CD4-positive, alpha-beta T cell treated with Interleukin-17A for 4 hours (primary cell): ENCODE results near the gene GAB1.

Source experiments
- DNase-seq: peaks from one replicate; pipeline ENCODE4 v3.0.0-alpha.2; 2020; ENCODE audit warnings: mixed read lengths

GAB1 gene

DNA sequence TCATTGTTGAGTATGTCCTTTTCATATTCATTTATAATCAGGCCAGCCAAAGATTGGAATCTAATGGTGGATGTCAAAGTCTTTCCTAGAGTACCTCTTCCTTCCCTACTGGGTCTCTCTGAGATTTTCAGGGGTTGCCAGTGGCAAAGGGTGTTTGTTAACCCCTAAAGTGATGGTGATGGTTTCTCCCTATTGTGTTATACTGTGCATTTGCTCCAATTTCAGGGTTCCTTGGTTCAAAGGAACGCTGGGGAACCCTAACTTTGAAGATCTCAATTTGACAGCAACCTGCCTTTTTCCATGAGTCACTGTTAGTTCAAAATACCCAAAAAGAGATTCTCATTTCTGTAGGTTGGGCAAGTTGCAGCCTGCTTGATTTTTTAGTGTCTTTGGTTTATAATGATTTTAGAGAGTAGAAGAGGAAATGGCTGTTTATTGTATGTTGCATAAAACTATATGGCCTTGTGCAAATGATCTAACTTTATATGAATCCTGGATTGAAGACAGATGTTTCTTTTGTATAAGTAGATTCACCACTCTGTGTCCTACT is 23.0 kb downstream of the GAB1 start:
- no peak for DNase-seq

DNA sequence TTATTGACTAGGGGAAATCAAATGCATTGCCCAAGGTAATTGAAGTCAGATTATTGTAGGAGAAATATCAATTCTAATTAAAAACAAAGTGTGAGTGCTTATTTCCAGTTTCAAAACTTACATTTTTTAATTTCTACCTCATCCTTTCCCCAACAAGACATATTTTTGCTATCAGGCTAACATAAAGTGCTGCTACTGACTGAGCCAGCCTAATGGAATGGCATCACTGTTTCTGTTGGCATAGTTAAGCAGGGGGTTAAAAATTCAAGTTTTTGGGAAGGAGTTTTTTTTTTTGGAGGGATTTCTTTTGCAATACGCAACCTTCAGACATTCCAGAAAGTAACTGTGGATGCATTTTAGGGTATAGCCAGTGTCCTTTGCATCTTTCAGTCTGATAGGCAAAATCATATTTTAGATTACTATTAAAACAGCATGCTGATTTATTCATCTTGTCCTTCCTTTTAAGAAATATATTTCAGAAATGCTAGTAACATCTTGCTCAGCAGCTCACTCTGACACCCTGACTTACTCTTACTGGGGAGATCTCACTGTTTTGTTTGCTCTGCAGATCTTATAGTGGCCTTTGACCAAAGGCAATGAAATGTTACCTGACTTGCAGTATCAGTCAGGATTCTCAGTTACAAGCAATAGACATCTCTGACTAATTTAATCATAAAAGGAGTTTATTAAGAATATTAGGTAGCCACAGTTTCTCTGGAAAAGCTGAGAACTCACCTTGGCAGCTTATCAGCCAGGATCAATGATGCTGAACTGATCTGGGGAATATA is 24.4 kb downstream of the GAB1 start:
- DNase-seq = no peak

DNA sequence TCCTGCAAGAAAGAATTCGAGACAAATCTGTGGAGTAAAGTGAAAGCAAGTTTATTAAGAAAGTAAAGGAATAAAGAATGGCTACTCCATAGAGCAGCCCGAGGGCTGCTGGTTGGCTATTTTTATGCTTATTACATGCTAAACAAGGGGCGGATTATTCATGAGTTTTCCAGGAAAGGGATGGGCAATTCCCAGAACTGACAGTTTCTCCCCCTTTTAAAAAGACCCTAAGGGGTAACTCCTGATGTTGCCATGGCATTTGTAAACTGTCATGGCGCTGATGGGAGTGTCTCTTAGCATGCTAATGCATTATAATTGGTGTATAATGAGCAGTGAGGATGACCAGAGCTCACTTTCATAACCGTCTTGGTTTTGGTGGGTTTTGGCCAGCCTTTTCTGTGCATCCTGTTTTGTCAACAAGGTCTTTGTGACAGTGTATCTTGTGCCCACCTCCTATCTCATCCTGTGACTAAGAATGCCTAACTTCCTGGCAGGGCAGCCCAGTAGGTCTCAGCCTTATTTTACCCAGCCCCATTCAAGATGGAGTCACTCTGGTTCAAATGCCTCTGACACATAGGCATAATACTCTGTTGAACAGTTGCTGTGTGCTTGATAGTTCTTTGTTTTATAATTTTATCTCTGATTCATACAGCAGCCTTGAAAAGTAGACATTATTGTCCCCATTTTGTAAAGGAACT is 25.8 kb downstream of the GAB1 start:
- DNase-seq = no peak

DNA sequence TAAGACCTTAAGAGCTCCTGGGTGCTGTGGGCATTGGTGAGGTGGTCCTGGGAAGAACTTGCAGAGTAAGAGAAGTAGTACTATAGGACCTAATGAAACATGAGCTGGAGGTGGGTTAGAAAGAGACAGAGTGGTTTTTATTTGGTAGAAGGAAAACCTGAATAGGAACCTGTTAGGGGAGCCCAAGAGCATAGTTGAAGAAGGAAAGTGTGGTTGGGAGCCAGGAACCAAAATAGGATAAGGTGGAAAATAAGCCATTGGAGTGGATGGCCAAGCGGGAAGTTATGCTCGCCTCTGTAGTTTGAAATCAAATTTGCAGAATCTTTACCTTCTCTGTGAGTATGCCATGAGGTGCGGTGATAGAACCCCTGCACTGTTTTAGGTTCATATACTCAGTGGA is 26.7 kb downstream of the GAB1 start:
- DNase-seq = no peak

GRCh38 chr4:143364063-143364462 is 27.4 kb downstream of the GAB1 start:
- DNase-seq = no peak

- no peak for DNase-seq
Observed at GRCh38 chr4:143367863-143368262, 31.2 kb downstream of the GAB1 start.

GRCh38 chr4:143369552-143369951 is 32.9 kb downstream of the GAB1 start:
- DNase-seq = no peak

DNA sequence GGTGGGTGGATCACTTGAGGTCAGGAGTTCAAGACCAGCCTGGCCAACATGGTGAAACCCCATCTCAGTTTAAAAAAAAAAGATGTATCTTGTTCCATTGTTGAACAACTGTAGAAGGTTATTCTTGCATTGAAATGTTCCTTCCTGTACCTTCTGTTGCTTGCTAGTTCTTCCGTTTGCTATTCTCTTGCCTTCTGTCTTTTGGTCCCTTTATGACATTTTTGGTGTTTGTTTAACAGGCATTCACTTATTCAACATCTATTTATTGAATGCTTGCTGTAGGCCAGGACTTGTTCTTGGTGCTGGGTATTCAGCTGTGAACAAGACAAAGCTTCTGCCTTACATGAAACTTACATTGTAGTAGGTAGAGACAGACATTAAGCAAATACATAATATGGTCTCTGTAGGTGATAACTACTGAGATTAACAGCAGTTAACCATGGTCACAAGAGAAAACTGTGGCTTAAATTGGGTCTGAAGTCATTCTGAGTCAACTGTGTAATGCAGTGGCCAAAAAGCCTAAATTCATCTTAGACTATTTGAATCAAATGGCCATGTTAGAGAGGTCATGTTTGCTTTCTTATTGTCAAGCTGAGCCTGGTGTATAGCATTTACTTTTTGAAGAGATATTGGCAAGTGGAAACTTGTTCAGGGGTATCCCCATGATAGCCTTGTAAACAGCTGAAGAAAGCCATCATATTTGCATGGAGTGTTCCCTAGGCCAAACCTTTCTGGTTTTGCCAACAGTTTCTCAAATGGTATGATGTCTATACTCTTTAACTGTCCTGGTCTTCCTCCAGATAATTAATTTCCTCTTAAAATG is 35.6 kb downstream of the GAB1 start:
- no peak for DNase-seq

DNA sequence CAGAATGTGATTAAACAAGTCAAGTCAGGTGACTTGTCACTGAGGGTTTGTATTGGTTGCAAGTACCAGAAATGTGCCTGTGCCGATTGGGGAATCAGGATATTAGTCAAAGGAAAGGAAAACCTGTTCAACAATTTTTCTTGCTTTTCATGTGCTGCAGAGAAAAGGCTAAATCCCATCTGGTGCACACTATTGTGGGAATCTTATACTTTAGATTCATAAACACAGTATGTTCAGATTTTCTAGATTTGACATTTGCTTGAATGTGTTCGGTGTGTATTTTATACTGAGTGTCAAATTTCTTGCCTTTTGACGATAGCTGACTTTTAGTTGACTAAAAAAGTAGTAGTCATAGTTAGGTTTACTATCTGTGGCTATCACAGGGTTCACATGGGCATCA is 37.6 kb downstream of the GAB1 start:
- no peak for DNase-seq

DNA sequence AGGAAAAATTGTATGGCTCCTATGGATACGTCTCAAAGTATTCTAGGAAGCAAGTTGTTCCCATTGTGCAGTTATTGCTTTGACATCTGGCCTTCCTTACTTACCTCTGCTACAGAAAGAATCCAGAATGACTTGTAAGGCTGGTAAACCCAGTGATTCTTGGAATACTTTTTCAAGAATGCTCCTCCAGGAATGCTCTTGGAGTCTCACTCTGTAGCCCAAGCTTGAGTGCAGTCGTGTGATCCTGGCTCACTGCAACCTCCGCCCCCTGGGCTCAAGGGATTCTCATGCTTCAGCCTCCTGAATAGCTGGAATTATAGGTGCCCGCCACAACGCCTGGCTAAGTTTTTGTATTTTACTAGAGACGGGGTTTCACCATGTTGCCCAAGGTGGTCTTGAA is 38.1 kb downstream of the GAB1 start:
- DNase-seq = no peak

DNA sequence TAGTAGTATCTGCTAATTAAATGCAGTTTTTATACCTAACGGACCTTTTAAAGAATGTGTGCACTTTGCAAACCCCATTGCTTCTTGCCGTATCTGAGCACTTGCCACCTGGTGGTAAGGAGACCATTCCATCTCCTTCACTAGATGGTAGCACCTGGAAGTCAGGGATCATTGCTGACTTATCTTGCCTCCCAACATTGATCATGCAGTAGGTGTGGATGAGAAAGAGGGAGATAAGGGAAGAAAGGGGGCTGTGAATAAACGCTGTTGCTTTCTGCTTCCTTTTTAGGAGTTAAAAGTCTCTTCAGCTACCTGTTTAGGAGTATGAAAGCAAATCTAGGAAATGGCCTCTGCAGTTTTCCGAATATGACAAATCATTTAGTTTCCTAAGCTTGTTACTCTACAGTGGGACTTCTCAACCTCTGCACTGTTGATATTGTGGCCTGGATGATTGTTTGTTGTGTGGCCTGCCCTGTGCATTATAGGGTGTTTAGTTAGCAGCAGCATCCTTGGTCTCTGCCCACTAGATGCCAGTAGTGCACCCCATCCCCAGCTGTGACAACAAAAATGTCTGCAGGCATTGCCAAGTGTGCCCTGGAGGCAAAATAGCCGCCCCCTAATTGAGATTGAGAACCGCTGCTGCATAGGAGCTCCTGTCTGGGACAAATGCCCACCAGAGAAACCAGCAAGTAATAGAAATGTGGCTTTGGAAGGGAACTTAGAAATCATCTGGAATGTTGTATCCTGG is 38.8 kb downstream of the GAB1 start:
- DNase-seq = no peak

- no peak for DNase-seq
Observed at GRCh38 chr4:143377611-143378099, 41.0 kb downstream of the GAB1 start.

DNA sequence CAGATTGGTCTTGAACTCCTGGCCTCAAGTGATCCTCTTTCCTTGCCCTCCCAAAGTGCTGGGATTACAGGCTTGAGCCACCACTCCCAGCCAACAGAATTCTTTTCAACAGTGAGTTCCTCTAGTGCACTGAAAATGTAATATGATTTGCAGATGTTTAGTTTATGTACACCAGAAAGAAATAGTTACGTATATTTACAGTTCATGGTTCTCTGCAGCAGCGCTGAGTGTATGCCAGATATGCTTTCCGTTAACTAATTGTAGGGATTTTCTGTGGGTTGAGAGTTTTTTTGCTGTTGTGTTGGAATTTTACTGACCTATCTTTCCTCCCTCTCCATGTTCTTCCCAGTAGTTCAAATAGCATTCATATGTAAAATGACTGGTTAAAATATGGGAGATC is 44.0 kb downstream of the GAB1 start:
- no peak for DNase-seq

GRCh38 chr4:143381189-143382118 is 44.8 kb downstream of the GAB1 start:
- DNase-seq = no peak

GRCh38 chr4:143382596-143382995 is 45.9 kb downstream of the GAB1 start:
- no peak for DNase-seq

DNA sequence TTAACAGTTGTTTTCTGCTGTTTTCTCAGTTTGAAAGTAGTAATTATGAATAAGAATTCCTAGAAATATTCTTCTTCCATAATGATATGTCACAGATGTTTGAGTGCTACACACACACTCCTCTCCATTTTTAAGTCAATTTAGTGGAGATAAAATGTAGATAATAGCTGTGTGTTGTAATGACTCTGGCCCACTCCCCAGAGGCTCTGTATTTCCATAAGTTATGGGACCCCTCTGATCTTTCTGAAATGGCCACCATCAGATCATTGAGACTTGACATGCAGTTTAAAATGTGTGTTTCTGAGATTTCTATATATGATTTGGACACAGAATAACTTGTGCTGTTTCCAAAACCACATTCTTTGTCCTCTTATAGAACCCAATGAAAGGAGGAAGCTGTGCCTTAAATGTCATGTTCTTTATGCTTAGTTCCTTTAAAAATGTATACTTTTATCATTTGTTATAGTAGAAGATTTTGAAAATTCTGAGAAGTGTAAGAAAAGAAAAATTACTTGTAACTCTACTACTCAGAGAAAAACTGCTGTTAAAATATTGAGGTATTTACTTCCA is 46.4 kb downstream of the GAB1 start:
- no peak for DNase-seq

GRCh38 chr4:143384381-143384994 is 47.8 kb downstream of the GAB1 start:
- DNase-seq = no peak

GRCh38 chr4:143386812-143387211 is 50.1 kb downstream of the GAB1 start:
- no peak for DNase-seq

DNA sequence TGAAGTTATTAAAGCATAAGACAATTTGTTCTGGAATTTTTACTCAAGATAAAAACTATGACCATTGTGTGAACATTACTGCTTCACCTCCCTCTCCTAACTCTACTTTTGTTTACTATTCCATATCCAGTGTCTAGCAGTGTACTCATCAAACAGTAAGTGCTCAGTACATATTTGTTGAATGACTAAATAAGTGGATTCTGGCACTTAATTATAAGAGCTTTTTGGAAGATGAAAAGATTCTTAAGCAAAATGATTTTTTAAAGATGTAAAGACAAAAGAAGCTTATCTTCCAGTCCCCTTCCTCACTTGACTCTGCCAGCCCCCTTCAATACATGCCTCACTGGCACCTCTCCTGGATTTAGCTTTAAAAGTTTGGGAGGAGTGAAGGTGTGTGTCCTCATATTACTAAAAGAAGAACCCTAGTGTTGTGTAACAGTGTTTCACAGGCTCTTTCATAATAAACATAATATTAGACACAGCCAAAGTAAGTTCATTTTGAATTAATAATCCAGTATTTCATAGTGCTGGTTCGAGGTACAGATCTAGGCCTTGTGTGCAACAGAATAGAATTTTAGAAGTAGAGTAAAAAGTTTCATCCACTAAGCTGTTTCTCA is 53.0 kb downstream of the GAB1 start:
- no peak for DNase-seq

- DNase-seq = no peak
Observed at GRCh38 chr4:143390764-143391163, 54.1 kb downstream of the GAB1 start.
